Activated CD8-positive, alpha-beta T cell treated with anti-CD3 and anti-CD28 coated beads for 36 hours (primary cell): Measurements from ENCODE around the gene PPP6R2. TPM values are rescaled to one million over a fixed set of nuclear protein-coding genes. Genes with fewer than 3 reads are reported as not detected.

Experiments
- ATAC-seq: fragments of 200-7000 bp; cut with Tn5 transposase; one replicate; pipeline ENCODE4 v1.10.0; 2021; ENCODE audit warnings: mild to moderate bottlenecking, moderate library complexity
- CTCF ChIA-PET: fragments of 350-600 bp; sonication (Branson Sonifier 250); formaldehyde crosslinking; loops from one replicate; lab custom pipeline; 2021; ENCODE audit warnings: antibody characterized with exemption; lab: Charles Lee
- POLR2A ChIA-PET: fragments of 350-600 bp; sonication (Branson Sonifier 250); formaldehyde crosslinking; loops from one replicate; lab custom pipeline; 2021; ENCODE audit warnings: antibody characterized with exemption; lab: Charles Lee
- DNase-seq: peaks from one replicate; pipeline ENCODE4 v3.0.0-alpha.2; 2020
- H3K27ac Mint-ChIP-seq: one replicate; pipeline ENCODE4 v1.8.0; 2021; ENCODE audit warnings: mild to moderate bottlenecking, mixed read lengths
- H3K27me3 Mint-ChIP-seq: one replicate; pipeline ENCODE4 v1.8.0; 2021; ENCODE audit warnings: mixed read lengths
- H3K36me3 Mint-ChIP-seq: one replicate; pipeline ENCODE4 v1.8.0; 2021; ENCODE audit warnings: low read depth, mixed read lengths
- H3K4me1 Mint-ChIP-seq: one replicate; pipeline ENCODE4 v1.8.0; 2021; ENCODE audit warnings: low read depth, mixed read lengths
- H3K4me3 Mint-ChIP-seq: one replicate; pipeline ENCODE4 v1.8.0; 2021; ENCODE audit warnings: mild to moderate bottlenecking, moderate library complexity, mixed read lengths
- H3K9me3 Mint-ChIP-seq: one replicate; pipeline ENCODE4 v1.8.0; 2021; ENCODE audit warnings: mixed read lengths
- intact Hi-C: fragments of 100-400 bp; cut with micrococcal nuclease; formaldehyde crosslinking; loops from one replicate; pipeline ENCODE4 v1.10.0; 2022
- total RNA-seq, 2 experiments: library from RNA; stranded (reverse); gene quantifications; one replicate each; pipeline ENCODE4 v1.2.3, GENCODE V29; 2021
- TF ChIP-seq, protein P1 (sequence below): fragments of 200-600 bp; IDR thresholded peaks from one replicate; pipeline ENCODE4 v1.8.0; 2022; ENCODE audit warnings: antibody characterized with exemption, mild to moderate bottlenecking

Gene PPP6R2
- total RNA-seq, 2 experiments from 2014 or later, result 44.2 to 44.3 TPM

GRCh38 chr22:50463188-50463900 lies 120.2 kb downstream of the PPP6R2 start:
- DNase-seq (no peak), ATAC-seq (no peak)
- intact Hi-C loops, result no loop called here
- Mint-ChIP-seq H3K27ac (no peak overlapping the region), H3K4me1 (peaks cover 19% of the 10 kb centered on the region), H3K27me3 (no peaks in the 10 kb centered on the region), H3K4me3 (no peak overlapping the region), H3K9me3 (no peaks in the 10 kb centered on the region), H3K36me3 (peaks cover 25% of the 10 kb centered on the region)
- TF ChIP-seq, protein P1, sequence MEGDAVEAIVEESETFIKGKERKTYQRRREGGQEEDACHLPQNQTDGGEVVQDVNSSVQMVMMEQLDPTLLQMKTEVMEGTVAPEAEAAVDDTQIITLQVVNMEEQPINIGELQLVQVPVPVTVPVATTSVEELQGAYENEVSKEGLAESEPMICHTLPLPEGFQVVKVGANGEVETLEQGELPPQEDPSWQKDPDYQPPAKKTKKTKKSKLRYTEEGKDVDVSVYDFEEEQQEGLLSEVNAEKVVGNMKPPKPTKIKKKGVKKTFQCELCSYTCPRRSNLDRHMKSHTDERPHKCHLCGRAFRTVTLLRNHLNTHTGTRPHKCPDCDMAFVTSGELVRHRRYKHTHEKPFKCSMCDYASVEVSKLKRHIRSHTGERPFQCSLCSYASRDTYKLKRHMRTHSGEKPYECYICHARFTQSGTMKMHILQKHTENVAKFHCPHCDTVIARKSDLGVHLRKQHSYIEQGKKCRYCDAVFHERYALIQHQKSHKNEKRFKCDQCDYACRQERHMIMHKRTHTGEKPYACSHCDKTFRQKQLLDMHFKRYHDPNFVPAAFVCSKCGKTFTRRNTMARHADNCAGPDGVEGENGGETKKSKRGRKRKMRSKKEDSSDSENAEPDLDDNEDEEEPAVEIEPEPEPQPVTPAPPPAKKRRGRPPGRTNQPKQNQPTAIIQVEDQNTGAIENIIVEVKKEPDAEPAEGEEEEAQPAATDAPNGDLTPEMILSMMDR, result no peak
- POLR2A ChIA-PET, result no interaction called here
- CTCF ChIA-PET, result no interaction called here

DNA sequence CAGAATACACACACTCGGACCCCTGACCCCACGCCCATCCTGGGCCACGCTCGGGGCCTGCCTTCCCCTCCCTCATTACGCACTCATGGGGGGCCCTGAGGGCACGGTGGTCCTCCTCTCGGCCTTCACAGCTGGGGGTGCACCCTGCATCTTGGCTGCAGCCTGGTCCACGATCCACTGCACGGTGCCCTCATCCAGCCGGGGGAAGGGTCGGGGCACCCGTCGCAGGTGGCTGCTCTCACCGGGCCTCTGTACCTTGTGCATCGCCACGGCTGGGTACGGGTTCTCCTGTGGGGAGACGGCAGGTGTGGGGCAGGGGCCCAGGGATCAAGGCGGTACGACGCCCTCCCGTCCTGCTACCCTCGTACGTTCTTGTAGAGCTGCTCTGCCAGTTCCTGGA lies 121.3 kb downstream of the PPP6R2 start:
- DNase-seq, result no peak
- peaks cover 23% of the 10 kb centered on the region for H3K36me3 Mint-ChIP-seq
- ChIA-PET CTCF (interaction anchor here (1.8 kb wide), 1 partner anchor 33 kb away, joined by 4 read pairs; no protein-coding TSS in a partner anchor), POLR2A (interaction anchor here (0.8 kb wide), 1 partner anchor 61 kb away, joined by 3 read pairs; the partner anchor contains the start of gene SCO2)
- no peak overlapping the region for H3K27ac Mint-ChIP-seq
- intact Hi-C loops, result no loop called here
- H3K27me3 Mint-ChIP-seq, result no peaks in the 10 kb centered on the region
- no peak overlapping the region for H3K4me3 Mint-ChIP-seq
- no peaks in the 10 kb centered on the region for H3K9me3 Mint-ChIP-seq
- TF ChIP-seq, protein P1, result no peak
- no peak for ATAC-seq
- H3K4me1 Mint-ChIP-seq, result peaks cover 30% of the 10 kb centered on the region

DNA sequence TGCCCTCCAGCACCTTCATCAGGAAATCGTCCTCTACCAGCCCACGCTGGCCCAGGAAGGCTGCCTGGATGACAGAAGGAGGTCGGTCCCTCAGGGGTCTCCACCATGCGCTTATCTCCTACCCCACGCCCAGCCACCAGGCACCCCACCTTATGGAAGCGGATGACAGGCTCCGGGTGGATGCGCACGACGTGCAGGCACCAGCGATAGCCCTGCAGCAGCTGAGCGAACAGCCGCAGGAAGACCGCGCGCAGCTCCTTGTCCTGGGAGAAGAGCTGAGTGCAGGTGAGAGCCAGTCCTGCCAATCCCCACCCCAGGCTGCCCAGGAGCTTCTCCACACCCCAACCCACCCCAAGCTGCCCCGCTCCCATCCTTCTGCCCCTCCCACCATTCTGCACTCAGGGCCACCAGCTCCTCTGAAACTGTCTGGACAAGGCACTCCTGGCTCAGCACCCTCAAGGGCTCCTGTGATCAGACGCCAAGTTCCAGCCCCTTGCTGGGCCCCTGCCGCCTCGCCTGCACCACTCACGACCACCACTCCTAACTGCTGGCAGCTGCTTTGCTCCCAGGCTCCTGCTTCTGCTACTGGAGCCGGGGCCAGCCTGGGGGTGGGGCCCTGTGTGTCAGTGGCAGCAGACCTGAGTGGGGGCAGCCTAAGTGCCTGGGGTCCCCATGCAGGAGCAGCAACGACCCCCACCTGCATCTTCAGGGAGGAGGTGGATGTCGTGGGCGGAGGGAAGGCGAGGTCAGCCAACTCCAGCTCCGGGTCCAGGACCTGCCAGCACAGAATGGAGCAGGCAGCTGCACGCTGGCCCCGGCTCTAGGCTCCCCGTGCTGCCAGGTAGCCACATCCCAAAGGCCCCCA lies 122.2 kb downstream of the PPP6R2 start:
- intact Hi-C loops, result no loop called here
- ATAC-seq (no peak), DNase-seq (no peak)
- H3K27ac Mint-ChIP-seq, result no peak overlapping the region
- peaks cover 36% of the 10 kb centered on the region for H3K4me1 Mint-ChIP-seq
- ChIA-PET POLR2A (interaction anchor here (0.6 to 1.5 kb wide), 2 partner anchors 12 to 21 kb away, joined by 3 read pairs; no protein-coding TSS in a partner anchor), CTCF (interaction anchor here (1.2 to 1.8 kb wide), 2 partner anchors 13 to 32 kb away, joined by 4 read pairs; no protein-coding TSS in a partner anchor)
- TF ChIP-seq, protein P1, result no peak
- no peaks in the 10 kb centered on the region for H3K27me3 Mint-ChIP-seq
- no peak overlapping the region for H3K4me3 Mint-ChIP-seq
- peaks cover 20% of the 10 kb centered on the region for H3K36me3 Mint-ChIP-seq
- H3K9me3 Mint-ChIP-seq, result no peaks in the 10 kb centered on the region

GRCh38 chr22:50467341-50467740 lies 124.2 kb downstream of the PPP6R2 start:
- Mint-ChIP-seq H3K27me3 (no peaks in the 10 kb centered on the region), H3K4me3 (no peak overlapping the region), H3K9me3 (no peaks in the 10 kb centered on the region), H3K4me1 (peaks cover 56% of the 10 kb centered on the region), H3K36me3 (peaks cover 14% of the 10 kb centered on the region), H3K27ac (peak overlapping the region; percentile 20)
- intact Hi-C loops, result no loop called here
- DNase-seq (no peak), ATAC-seq (no peak)
- TF ChIP-seq, protein P1, result no peak
- ChIA-PET CTCF (interaction anchor here (1.4 to 3.5 kb wide), 2 partner anchors 31 to 154 kb away, joined by 5 to 19 read pairs; no protein-coding TSS in a partner anchor), POLR2A (interaction anchor here (1.1 to 5.3 kb wide), 4 partner anchors 22 to 154 kb away, joined by 3 to 38 read pairs (median 4); partner anchors contain the start of gene SCO2)
